CD4-positive, alpha-beta T cell treated with Interleukin-2 at 100 ng/mL for 4 hours (primary cell): ENCODE results near the gene MSMP.

Experiments
- DNase-seq: peaks from one replicate; pipeline ENCODE4 v3.0.0-alpha.2; 2020; ENCODE audit warnings: low spot score

MSMP gene

GRCh38 chr9:35718721-35719511 is 35.2 kb downstream of the MSMP start:
- no peak for DNase-seq

- no peak for DNase-seq
These were observed 36.8 kb downstream of the MSMP start for GRCh38 chr9:35717132-35717870.

GRCh38 chr9:35716230-35716629 is 37.8 kb downstream of the MSMP start:
- DNase-seq: no peak

GRCh38 chr9:35714579-35715252 is 39.4 kb downstream of the MSMP start:
- DNase-seq: no peak

- no peak for DNase-seq
These were observed 40.0 kb downstream of the MSMP start for GRCh38 chr9:35714123-35714522.

- DNase-seq: no peak
These were observed 40.5 kb downstream of the MSMP start for GRCh38 chr9:35713578-35713977.

- no peak for DNase-seq
These were observed 41.2 kb downstream of the MSMP start for GRCh38 chr9:35712762-35713400.

GRCh38 chr9:35711501-35712428 is 42.3 kb downstream of the MSMP start:
- DNase-seq: no peak

- no peak for DNase-seq
These were observed 43.1 kb downstream of the MSMP start for GRCh38 chr9:35710818-35711500.

- no peak for DNase-seq
These were observed 45.9 kb downstream of the MSMP start for GRCh38 chr9:35708146-35708545.

- DNase-seq: no peak
These were observed 47.1 kb downstream of the MSMP start for GRCh38 chr9:35706951-35707350.

- no peak for DNase-seq
These were observed 48.1 kb downstream of the MSMP start for GRCh38 chr9:35705836-35706430.

GRCh38 chr9:35705372-35705771 is 48.7 kb downstream of the MSMP start:
- no peak for DNase-seq

GRCh38 chr9:35703906-35704672 is 50.0 kb downstream of the MSMP start:
- no peak for DNase-seq
